SH-SY5Y (cell line): ENCODE measurements around the gene CORO6.

Source experiments
- GATA2 ChIP-seq: IDR thresholded peaks from 2 replicates; pipeline ENCODE4 v1.6.1; 2011; ENCODE audit warnings: mild to moderate bottlenecking, low read depth, low read length
- GATA3 ChIP-seq: IDR thresholded peaks from 2 replicates; pipeline ENCODE4 v1.6.1; 2011; ENCODE audit warnings: low read depth, mild to moderate bottlenecking, low read length, moderate library complexity

DNA sequence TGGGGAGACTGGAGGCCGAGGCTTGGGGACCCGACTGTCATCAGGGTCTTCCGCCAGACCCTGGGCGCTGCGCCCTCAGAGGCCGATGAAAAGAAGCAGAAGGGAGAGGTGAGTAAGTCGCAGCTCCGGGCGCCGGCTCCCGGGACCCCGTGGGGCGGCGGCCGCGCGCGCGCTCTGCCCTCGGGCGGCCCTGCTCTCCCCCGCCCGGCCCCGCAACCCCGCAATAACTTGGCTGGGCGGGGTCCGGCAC is 55.5 kb downstream of the CORO6 start:
- no peak for TF ChIP-seq GATA2
- TF ChIP-seq GATA3, result no peak
